H9 (cell line): Measurements from ENCODE around the gene CACNB2. TPM values are rescaled to one million over a fixed set of nuclear protein-coding genes. Genes with fewer than 3 reads are reported as not detected.

Experiments
- DNase-seq: peaks from one replicate; pipeline ENCODE4 v3.0.0-alpha.2; 2017
- H2AFZ ChIP-seq: one replicate; pipeline ENCODE4 v1.6.1; 2013; ENCODE audit warnings: mild to moderate bottlenecking, low read length, control low read depth, moderate library complexity
- H2AK5ac ChIP-seq: 2 replicates; pipeline ENCODE4 v1.6.1; 2013; ENCODE audit warnings: low read length, control low read depth, mixed read lengths; ENCODE audit not compliant: insufficient read length
- H2BK120ac ChIP-seq: one replicate; pipeline ENCODE4 v1.6.1; 2013; ENCODE audit warnings: low read depth, mild to moderate bottlenecking, low read length, control low read depth, inconsistent platforms; ENCODE audit not compliant: poor library complexity, severe bottlenecking
- H2BK12ac ChIP-seq: 2 replicates; pipeline ENCODE4 v1.6.1; 2013; ENCODE audit warnings: low read length, control low read depth, mixed read lengths, low read depth; ENCODE audit not compliant: insufficient read length
- H2BK15ac ChIP-seq: 2 replicates; pipeline ENCODE4 v1.6.1; 2013; ENCODE audit warnings: low read depth, low read length, control low read depth
- H2BK20ac ChIP-seq: one replicate; pipeline ENCODE4 v1.6.1; 2013; ENCODE audit warnings: low read depth, mild to moderate bottlenecking, low read length, control low read depth, inconsistent platforms; ENCODE audit not compliant: poor library complexity, severe bottlenecking
- H2BK5ac ChIP-seq: 2 replicates; pipeline ENCODE4 v1.6.1; 2013; ENCODE audit warnings: low read length, control low read depth, mixed read lengths; ENCODE audit not compliant: insufficient read length
- H3K14ac ChIP-seq: 2 replicates; pipeline ENCODE4 v1.6.1; 2013; ENCODE audit warnings: low read length, control low read depth; ENCODE audit not compliant: insufficient read depth
- H3K18ac ChIP-seq: 2 replicates; pipeline ENCODE4 v1.6.1; 2013; ENCODE audit warnings: low read depth, mild to moderate bottlenecking, mixed read lengths, low read length, control low read depth; ENCODE audit not compliant: insufficient read length
- H3K23ac ChIP-seq: 2 replicates; pipeline ENCODE4 v1.6.1; 2013; ENCODE audit warnings: low read length, control low read depth, mixed read lengths, low read depth; ENCODE audit not compliant: insufficient read length
- H3K23me2 ChIP-seq: 2 replicates; pipeline ENCODE4 v1.6.1; 2013; ENCODE audit warnings: low read depth, mild to moderate bottlenecking, mixed read lengths, low read length, control low read depth; ENCODE audit not compliant: insufficient read length, poor library complexity, severe bottlenecking
- H3K27ac ChIP-seq: 2 replicates; pipeline ENCODE4 v1.5.1; 2013; ENCODE audit warnings: low read length, control low read depth, mixed read lengths, low read depth; ENCODE audit not compliant: insufficient read length
- H3K27me3 ChIP-seq: 2 replicates; pipeline ENCODE4 v1.6.1; 2013; ENCODE audit warnings: low read length, control low read depth, inconsistent platforms; ENCODE audit not compliant: insufficient read depth
- H3K4ac ChIP-seq: 2 replicates; pipeline ENCODE4 v1.6.1; 2013; ENCODE audit warnings: low read depth, mild to moderate bottlenecking, control low read depth, inconsistent platforms, low read length, moderate library complexity
- H3K4me1 ChIP-seq: 2 replicates; pipeline ENCODE4 v1.6.1; 2013; ENCODE audit warnings: low read length, control low read depth, inconsistent platforms; ENCODE audit not compliant: insufficient read depth
- H3K4me2 ChIP-seq: 2 replicates; pipeline ENCODE4 v1.6.1; 2013; ENCODE audit warnings: low read length, control low read depth, mixed read lengths; ENCODE audit not compliant: insufficient read length, insufficient read depth
- H3K56ac ChIP-seq: 2 replicates; pipeline ENCODE4 v1.6.1; 2013; ENCODE audit warnings: low read depth, mild to moderate bottlenecking, mixed read lengths, low read length, control low read depth; ENCODE audit not compliant: insufficient read length
- H3K79me1 ChIP-seq: 2 replicates; pipeline ENCODE4 v1.6.1; 2013; ENCODE audit warnings: low read depth, mild to moderate bottlenecking, moderate library complexity, low read length, control low read depth, inconsistent platforms; ENCODE audit not compliant: insufficient read depth, poor library complexity, severe bottlenecking
- H3K79me2 ChIP-seq: 2 replicates; pipeline ENCODE4 v1.6.1; 2013; ENCODE audit warnings: low read length, control low read depth, inconsistent platforms; ENCODE audit not compliant: insufficient read depth
- H3K9ac ChIP-seq: 2 replicates; pipeline ENCODE4 v1.6.1; 2013; ENCODE audit warnings: low read length, control low read depth, mixed read lengths; ENCODE audit not compliant: insufficient read length; ENCODE audit errors: extremely low read depth
- H3K9me3 ChIP-seq: one replicate; pipeline ENCODE4 v1.6.1; 2013; ENCODE audit warnings: low read depth, low read length, inconsistent platforms; ENCODE audit not compliant: control insufficient read depth
- H3T11ph ChIP-seq: one replicate; pipeline ENCODE4 v1.6.1; 2013; ENCODE audit warnings: mild to moderate bottlenecking, low read length, control low read depth, inconsistent platforms
- H4K20me1 ChIP-seq: one replicate; pipeline ENCODE4 v1.6.1; 2013; ENCODE audit not compliant: control insufficient read depth, insufficient read length, insufficient read depth
- H4K5ac ChIP-seq: 2 replicates; pipeline ENCODE4 v1.6.1; 2013; ENCODE audit warnings: low read depth, mild to moderate bottlenecking, mixed read lengths, low read length, control low read depth; ENCODE audit not compliant: insufficient read length
- H4K8ac ChIP-seq: replicated peaks from 2 replicates; pipeline ENCODE4 v1.6.1; 2013; ENCODE audit warnings: low read length, control low read depth, mixed read lengths, low read depth; ENCODE audit not compliant: insufficient read length
- H4K91ac ChIP-seq: 2 replicates; pipeline ENCODE4 v1.6.1; 2013; ENCODE audit warnings: low read depth, mild to moderate bottlenecking, moderate library complexity, mixed read lengths, low read length, control low read depth; ENCODE audit not compliant: insufficient read length
- H3K27ac Mint-ChIP-seq, 3 experiments: 2 replicates in 2 of 3; 3 replicates in 1 of 3; pipeline ENCODE4 v1.8.0; 2020 to 2021; ENCODE audit warnings: mixed read lengths in 3 of 3, mild to moderate bottlenecking in 1 of 3, moderate library complexity in 1 of 3
- H3K27me3 Mint-ChIP-seq: 2 replicates; pipeline ENCODE4 v1.8.0; 2021; ENCODE audit warnings: low read depth, mild to moderate bottlenecking, moderate library complexity, mixed read lengths
- H3K36me3 Mint-ChIP-seq, 3 experiments: 2 replicates in 2 of 3; 3 replicates in 1 of 3; pipeline ENCODE4 v1.8.0; 2020 to 2021; ENCODE audit warnings: low read depth in 3 of 3, mixed read lengths in 3 of 3; ENCODE audit not compliant: insufficient read depth in 1 of 3
- H3K4me1 Mint-ChIP-seq, 2 experiments: 2 replicates each; pipeline ENCODE4 v1.8.0; 2020; ENCODE audit warnings: mixed read lengths in 2 of 2
- H3K4me3 Mint-ChIP-seq, 2 experiments: 2 replicates in 1 of 2; 3 replicates in 1 of 2; pipeline ENCODE4 v1.8.0; 2020 to 2021; ENCODE audit warnings: mild to moderate bottlenecking in 2 of 2, mixed read lengths in 2 of 2, moderate library complexity in 1 of 2
- H3K9me3 Mint-ChIP-seq, 2 experiments: 2 replicates in 1 of 2; 3 replicates in 1 of 2; pipeline ENCODE4 v1.8.0; 2020; ENCODE audit warnings: mild to moderate bottlenecking in 2 of 2, mixed read lengths in 2 of 2, moderate library complexity in 1 of 2
- CTCF ChIP-seq: fragments of 200-600 bp; sonication (generic); conservative IDR thresholded peaks from 3 replicates; pipeline ENCODE4 v1.8.0; 2021; ENCODE audit warnings: antibody characterized with exemption, mild to moderate bottlenecking
- WGBS: extraction: QIAGEN DNeasy Blood & Tissue Kit; methylation state at CpG from one replicate; pipeline ENCODE4 v1.1.7; 2013; ENCODE audit warnings: missing lambda C conversion rate, low lambda C conversion rate, mixed read lengths; ENCODE audit not compliant: insufficient read length; ENCODE audit errors: extremely low coverage; 5-methylcytosine and 5-hydroxymethylcytosine counted together
- total RNA-seq: library from RNA; stranded (reverse); gene quantifications from 2 replicates; pipeline ENCODE4 v1.2.1, GENCODE V29; 2021

The CACNB2 gene
- total RNA-seq, 1 experiment from 2014 or later: 2.6 TPM

DNA sequence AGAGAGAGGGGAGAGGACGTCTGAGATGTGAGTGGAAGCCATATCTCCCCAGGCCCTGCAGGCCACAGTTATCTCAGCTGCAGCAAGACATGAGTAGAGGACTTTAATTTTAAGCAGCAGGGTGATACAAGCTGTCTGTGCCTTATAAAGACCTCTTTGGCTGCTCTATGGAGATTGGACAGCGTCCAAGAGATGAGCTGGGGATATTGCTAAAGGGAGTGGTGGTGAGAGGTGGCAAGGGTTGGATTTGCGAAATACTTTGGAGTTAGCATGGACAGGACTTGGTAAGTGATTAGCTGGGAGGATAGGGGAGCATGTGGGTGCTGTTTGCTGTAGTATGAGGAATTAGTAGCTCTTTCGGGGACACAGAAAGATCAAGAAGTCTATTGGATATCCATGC, 191.8 kb downstream of the CACNB2 start:
- no peak overlapping the region for H4K8ac ChIP-seq
- Mint-ChIP-seq H3K9me3 (no peaks in the 10 kb centered on the region), H3K27me3 (no peaks in the 10 kb centered on the region), H3K36me3 (no peaks in the 10 kb centered on the region), H3K27ac (peak overlapping the region in 1 of 3 experiments; percentile 17; a peak in 1 of 7 replicates), H3K4me3 (no peak overlapping the region), H3K4me1 (peaks cover 0 to 10% of the 10 kb centered on the region in 2 experiments; a peak in 2 of 4 replicates)
- H2BK120ac ChIP-seq: no peak overlapping the region
- H3T11ph ChIP-seq: no peak overlapping the region
- H4K5ac ChIP-seq: no peak overlapping the region
- no peak for DNase-seq
- no peak overlapping the region for H3K14ac ChIP-seq
- no peaks in the 10 kb centered on the region for H3K79me2 ChIP-seq
- no peaks in the 10 kb centered on the region for H3K23me2 ChIP-seq
- H3K9me3 ChIP-seq: no peaks in the 10 kb centered on the region
- no peaks in the 10 kb centered on the region for H3K4me1 ChIP-seq
- H2BK5ac ChIP-seq: no peak overlapping the region
- H3K27ac ChIP-seq: no peak overlapping the region
- no peaks in the 10 kb centered on the region for H3K27me3 ChIP-seq
- no peak overlapping the region for H3K56ac ChIP-seq
- no peak overlapping the region for H3K9ac ChIP-seq
- H2BK20ac ChIP-seq: no peak overlapping the region
- WGBS: no CpG with 5 or more reads among the region's 4 CpGs
- H3K4ac ChIP-seq: no peak overlapping the region
- H4K20me1 ChIP-seq: no peaks in the 10 kb centered on the region
- H3K23ac ChIP-seq: no peak overlapping the region
- H3K4me2 ChIP-seq: no peak overlapping the region
- no peak overlapping the region for H2BK15ac ChIP-seq
- no peak overlapping the region for H2AK5ac ChIP-seq
- H2AFZ ChIP-seq: no peak overlapping the region
- H3K18ac ChIP-seq: no peak overlapping the region
- H2BK12ac ChIP-seq: no peak overlapping the region
- H4K91ac ChIP-seq: no peak overlapping the region
- TF ChIP-seq CTCF: no peak
- H3K79me1 ChIP-seq: no peaks in the 10 kb centered on the region
